Parathyroid adenoma (tissue), 2 donors: ENCODE results near the gene MAP3K20.

Experiments used
- H2AFZ ChIP-seq: fragments of 300-600 bp; sonication (generic); one replicate; pipeline ENCODE4 v1.7.0; 2017; ENCODE audit warnings: antibody characterized with exemption, mild to moderate bottlenecking
- H3K27ac ChIP-seq: fragments of 300-600 bp; sonication (generic); one replicate; pipeline ENCODE4 v1.7.0; 2017
- H3K27me3 ChIP-seq: fragments of 300-600 bp; sonication (generic); one replicate; pipeline ENCODE4 v1.7.0; 2017; ENCODE audit warnings: low read length; ENCODE audit not compliant: control insufficient read depth, insufficient read depth
- H3K36me3 ChIP-seq: fragments of 300-600 bp; sonication (generic); one replicate; pipeline ENCODE4 v1.7.0; 2017; ENCODE audit warnings: low read length; ENCODE audit not compliant: control insufficient read depth, insufficient read depth
- H3K4me1 ChIP-seq: fragments of 300-600 bp; sonication (generic); one replicate; pipeline ENCODE4 v1.7.0; 2017; ENCODE audit warnings: control low read depth
- H3K4me2 ChIP-seq: fragments of 300-600 bp; sonication (generic); one replicate; pipeline ENCODE4 v1.7.0; 2017; ENCODE audit warnings: low read length
- H3K4me3 ChIP-seq: fragments of 300-600 bp; sonication (generic); one replicate; pipeline ENCODE4 v1.7.0; 2017; ENCODE audit warnings: low read depth, low read length
- H3K79me2 ChIP-seq: fragments of 300-600 bp; sonication (generic); one replicate; pipeline ENCODE4 v1.7.0; 2017; ENCODE audit warnings: control low read depth
- H3K9ac ChIP-seq: fragments of 300-600 bp; sonication (generic); one replicate; pipeline ENCODE4 v1.7.0; 2017; ENCODE audit warnings: mild to moderate bottlenecking
- H3K9me3 ChIP-seq: fragments of 300-600 bp; sonication (generic); one replicate; pipeline ENCODE4 v1.7.0; 2017; ENCODE audit warnings: low read length; ENCODE audit not compliant: control insufficient read depth
- TF ChIP-seq, protein P1 (sequence below): fragments of 300-600 bp; sonication (generic); IDR thresholded peaks from one replicate; pipeline ENCODE4 v1.7.0; 2017; ENCODE audit warnings: antibody characterized with exemption, mild to moderate bottlenecking
- donor health status: primary hyperparathyroidism.

MAP3K20 gene

DNA sequence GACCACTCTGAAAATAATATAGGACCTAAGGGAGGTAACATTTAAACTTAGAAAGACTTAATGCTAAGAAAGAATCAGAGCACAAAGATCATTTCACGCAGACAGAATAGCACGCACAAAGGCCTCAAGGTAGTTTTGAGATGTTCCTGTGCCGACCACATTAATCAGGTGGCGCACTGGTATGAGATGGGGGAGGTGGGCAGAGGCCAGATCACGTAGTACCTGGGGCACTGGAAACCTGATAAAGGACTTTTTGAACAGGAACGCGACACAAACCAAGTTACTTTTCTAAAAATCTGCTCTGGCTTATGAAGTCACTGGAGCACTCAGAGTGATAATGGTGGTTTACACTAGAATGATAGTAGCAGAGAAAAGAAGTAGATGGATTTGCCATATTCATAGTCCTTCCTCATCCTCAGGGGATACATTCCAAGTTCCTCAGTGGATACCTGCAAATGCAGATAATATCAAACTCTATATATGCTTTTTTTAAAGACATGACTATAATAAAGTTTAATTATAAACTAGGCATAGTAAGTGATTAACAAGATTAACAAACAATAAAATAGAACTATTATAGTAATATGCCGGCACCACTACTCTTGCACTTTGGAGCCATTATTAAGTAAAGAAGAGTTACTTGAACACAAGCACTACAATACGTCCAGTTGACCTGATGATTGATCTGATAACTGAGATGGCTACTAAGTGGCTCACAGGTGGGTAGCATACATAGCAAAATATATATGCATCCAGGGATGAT lies 236.4 kb downstream of the MAP3K20 start:
- H3K27ac ChIP-seq: no peak overlapping the region
- H3K4me2 ChIP-seq: no peak overlapping the region
- no peak overlapping the region for H3K4me3 ChIP-seq
- no peaks in the 10 kb centered on the region for H3K27me3 ChIP-seq
- H3K9me3 ChIP-seq: no peaks in the 10 kb centered on the region
- no peaks in the 10 kb centered on the region for H3K36me3 ChIP-seq
- no peak overlapping the region for H3K9ac ChIP-seq
- H3K79me2 ChIP-seq: no peaks in the 10 kb centered on the region
- H2AFZ ChIP-seq: no peak overlapping the region
- TF ChIP-seq, protein P1, sequence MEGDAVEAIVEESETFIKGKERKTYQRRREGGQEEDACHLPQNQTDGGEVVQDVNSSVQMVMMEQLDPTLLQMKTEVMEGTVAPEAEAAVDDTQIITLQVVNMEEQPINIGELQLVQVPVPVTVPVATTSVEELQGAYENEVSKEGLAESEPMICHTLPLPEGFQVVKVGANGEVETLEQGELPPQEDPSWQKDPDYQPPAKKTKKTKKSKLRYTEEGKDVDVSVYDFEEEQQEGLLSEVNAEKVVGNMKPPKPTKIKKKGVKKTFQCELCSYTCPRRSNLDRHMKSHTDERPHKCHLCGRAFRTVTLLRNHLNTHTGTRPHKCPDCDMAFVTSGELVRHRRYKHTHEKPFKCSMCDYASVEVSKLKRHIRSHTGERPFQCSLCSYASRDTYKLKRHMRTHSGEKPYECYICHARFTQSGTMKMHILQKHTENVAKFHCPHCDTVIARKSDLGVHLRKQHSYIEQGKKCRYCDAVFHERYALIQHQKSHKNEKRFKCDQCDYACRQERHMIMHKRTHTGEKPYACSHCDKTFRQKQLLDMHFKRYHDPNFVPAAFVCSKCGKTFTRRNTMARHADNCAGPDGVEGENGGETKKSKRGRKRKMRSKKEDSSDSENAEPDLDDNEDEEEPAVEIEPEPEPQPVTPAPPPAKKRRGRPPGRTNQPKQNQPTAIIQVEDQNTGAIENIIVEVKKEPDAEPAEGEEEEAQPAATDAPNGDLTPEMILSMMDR: no peak
- H3K4me1 ChIP-seq: peaks cover under 1% of the 10 kb centered on the region
